DMS53 treated with DMSO at 0.1 percent for 48 hours (cell line): Measurements from ENCODE around the gene DYNC2H1.

Experiments used
- DNase-seq: peaks from one replicate; lab custom pipeline; 2025; ENCODE audit not compliant: unreplicated experiment; lab: John Stamatoyannopoulos, UW

DYNC2H1 gene, protein sequence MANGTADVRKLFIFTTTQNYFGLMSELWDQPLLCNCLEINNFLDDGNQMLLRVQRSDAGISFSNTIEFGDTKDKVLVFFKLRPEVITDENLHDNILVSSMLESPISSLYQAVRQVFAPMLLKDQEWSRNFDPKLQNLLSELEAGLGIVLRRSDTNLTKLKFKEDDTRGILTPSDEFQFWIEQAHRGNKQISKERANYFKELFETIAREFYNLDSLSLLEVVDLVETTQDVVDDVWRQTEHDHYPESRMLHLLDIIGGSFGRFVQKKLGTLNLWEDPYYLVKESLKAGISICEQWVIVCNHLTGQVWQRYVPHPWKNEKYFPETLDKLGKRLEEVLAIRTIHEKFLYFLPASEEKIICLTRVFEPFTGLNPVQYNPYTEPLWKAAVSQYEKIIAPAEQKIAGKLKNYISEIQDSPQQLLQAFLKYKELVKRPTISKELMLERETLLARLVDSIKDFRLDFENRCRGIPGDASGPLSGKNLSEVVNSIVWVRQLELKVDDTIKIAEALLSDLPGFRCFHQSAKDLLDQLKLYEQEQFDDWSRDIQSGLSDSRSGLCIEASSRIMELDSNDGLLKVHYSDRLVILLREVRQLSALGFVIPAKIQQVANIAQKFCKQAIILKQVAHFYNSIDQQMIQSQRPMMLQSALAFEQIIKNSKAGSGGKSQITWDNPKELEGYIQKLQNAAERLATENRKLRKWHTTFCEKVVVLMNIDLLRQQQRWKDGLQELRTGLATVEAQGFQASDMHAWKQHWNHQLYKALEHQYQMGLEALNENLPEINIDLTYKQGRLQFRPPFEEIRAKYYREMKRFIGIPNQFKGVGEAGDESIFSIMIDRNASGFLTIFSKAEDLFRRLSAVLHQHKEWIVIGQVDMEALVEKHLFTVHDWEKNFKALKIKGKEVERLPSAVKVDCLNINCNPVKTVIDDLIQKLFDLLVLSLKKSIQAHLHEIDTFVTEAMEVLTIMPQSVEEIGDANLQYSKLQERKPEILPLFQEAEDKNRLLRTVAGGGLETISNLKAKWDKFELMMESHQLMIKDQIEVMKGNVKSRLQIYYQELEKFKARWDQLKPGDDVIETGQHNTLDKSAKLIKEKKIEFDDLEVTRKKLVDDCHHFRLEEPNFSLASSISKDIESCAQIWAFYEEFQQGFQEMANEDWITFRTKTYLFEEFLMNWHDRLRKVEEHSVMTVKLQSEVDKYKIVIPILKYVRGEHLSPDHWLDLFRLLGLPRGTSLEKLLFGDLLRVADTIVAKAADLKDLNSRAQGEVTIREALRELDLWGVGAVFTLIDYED (N-terminal part only)

GRCh38 chr11:103108933-103109817, at the start of gene DYNC2H1:
DYNC2H1 (plus strand) TSS chr11:103109426; CDS start chr11:103109575, 149 bp downstream.
- DNase-seq = peak; percentile 95

DNA sequence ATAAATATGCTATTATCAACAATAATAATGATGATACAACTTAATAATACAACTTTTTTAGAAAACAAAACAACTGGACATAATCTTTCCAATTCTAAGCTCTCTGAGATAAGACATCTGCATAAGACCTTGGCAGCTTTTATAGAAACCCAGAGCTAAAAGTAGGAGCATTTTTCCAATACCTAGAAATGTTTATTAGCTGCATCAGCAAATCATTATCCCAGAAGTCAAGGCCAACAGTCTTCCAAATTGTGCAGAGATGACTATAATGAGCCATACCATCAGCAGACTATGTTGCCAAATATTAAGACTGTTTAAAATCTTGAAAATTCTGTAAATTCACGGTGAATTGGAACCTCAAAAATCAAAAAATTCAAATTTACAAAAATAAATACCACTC, 47.6 kb upstream of the DYNC2H1 start:
- DNase-seq = no peak

DNA sequence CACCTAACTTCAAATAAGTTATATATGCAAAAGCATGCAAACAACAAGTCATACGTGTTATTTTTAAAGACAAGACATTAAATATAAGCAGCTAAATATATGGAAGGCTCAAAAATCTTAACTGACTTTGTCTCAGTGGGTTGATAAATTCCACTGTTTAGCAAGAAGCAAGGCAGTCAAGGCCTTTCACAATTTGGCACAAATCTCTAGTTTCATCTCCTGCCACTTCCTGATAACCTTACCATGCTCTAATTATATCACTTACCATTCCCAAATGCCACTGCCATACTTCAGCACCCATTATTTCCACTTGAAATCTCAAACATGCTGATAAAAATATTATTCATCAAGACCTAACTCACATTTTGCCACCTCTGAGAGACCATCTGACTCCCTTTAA, 42.1 kb upstream of the DYNC2H1 start:
- DNase-seq = no peak

- no peak for DNase-seq
Measured at GRCh38 chr11:103069367-103069766, 39.9 kb upstream of the DYNC2H1 start.

GRCh38 chr11:103070142-103070541, 39.1 kb upstream of the DYNC2H1 start:
- no peak for DNase-seq

GRCh38 chr11:103071008-103071407, 38.2 kb upstream of the DYNC2H1 start:
- DNase-seq = no peak

DNA sequence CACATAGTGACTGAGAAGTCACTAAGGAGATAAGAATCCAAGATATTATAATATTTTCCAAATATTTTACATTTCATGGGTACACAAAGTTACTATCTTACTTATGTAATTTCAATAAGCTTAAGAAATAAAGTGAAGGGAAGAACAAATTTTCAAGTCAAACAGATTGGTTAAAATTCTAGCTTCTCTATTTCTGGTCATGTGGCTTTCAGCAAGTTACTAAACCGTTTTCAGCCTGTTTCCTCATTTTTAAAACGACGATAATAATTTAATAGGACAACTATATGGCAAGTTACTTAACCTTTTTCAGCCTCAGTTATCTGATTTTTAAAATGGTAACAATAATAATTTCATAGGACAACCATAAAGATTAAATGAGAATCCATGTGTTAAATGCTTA, 32.9 kb upstream of the DYNC2H1 start:
- DNase-seq = no peak

GRCh38 chr11:103077554-103077953, 31.7 kb upstream of the DYNC2H1 start:
- no peak for DNase-seq

GRCh38 chr11:103078710-103079109, 30.5 kb upstream of the DYNC2H1 start:
- no peak for DNase-seq

GRCh38 chr11:103079833-103080232, 29.4 kb upstream of the DYNC2H1 start:
- DNase-seq = no peak

GRCh38 chr11:103085758-103086365, 23.4 kb upstream of the DYNC2H1 start:
- no peak for DNase-seq

- DNase-seq = no peak
Measured at GRCh38 chr11:103086461-103086860, 22.8 kb upstream of the DYNC2H1 start.

DNA sequence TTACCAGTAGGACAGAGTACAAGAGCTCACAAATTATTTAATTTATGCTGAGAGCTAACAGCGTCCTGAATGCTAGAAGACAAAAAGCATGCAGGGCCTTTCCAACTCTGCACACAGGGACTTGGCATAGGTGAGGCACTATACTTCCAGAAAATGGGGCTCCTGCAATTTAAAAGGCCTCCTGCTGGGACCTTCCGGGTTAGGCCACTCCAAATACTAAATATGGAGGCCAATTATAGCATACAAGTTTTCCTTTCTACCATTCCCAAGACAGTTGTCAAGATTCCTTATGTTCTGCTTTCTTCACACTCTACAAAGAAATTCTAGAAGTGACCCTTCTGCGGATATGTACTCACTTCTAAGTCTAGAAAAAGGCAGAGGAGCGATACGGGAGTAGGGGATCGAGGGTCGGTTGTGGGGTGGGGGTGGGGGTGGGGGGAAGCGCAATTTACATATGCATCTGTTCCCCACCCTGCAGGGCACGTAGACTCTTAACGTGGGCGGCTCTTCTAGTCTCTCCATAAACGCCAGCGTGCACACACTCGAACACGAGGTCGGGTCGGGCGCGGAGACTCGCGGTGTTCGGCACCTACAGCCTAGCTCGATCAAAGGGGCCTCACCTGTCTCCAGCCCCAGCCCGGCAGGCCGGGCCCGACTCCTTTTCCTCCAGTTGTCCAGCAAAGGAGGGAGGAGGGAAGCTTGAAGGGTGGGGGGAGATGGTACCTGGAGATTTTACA, 18.0 kb upstream of the DYNC2H1 start:
- DNase-seq = peak; percentile 27

DNA sequence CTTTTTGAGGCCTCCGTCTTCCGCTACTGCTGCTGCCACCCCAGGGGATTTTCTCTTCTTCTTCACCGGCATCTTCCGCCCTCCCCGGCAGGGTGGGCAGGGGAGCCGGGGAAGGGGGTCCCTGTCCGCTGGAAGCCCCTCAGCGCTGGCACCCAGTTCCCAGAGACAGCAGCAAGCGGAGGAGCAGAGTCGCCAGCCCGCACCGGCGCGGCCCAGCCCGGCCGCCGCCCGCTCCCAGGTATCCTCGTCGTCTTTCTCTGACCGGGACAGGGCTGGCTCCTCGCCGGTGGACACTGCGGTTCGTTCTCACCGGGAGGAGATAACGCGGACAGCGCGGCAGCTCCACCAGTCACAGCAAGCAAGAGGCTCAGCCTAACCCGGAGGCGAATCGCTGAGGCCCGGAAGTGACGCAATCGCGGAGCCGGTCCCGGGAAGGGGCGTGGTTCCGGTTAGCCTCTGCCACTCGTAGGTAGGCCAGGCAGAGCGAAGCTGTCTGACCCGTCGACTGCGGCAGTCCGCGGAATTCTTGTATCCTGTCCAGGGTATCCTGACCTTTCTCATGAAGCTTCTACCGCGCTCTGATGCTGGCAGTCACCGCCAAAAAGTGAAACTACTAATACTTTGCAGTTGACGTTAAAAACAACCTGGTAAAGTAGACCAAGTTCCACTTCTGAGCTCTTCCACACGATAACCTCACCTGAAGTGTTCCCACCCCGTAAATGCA, 17.3 kb upstream of the DYNC2H1 start, which contains the start of gene DCUN1D5:
TSS of gene DCUN1D5 (minus strand) at position 360 of the 724 bp plus-strand sequence. CDS start at position 72, 288 bp downstream.
- peak; percentile 98 for DNase-seq

DNA sequence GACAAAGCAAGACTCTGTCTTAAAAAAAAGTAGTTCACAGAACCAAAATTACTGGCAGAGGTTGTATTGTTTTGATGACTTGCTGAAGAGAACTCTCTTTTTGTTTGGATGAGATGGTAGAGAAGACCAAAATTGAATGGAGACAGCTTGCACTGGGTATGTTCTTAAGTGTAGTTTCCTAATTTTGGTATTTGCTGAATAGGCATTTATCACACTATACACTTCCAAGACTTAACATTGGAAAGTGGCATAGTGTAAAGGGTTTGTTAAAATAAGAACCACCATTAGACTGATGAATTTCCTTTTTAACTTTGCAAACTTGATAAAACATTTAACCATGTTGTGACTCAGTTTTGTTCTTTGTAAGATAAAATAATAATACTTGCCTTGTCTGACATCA, 11.9 kb upstream of the DYNC2H1 start:
- DNase-seq = no peak

DNA sequence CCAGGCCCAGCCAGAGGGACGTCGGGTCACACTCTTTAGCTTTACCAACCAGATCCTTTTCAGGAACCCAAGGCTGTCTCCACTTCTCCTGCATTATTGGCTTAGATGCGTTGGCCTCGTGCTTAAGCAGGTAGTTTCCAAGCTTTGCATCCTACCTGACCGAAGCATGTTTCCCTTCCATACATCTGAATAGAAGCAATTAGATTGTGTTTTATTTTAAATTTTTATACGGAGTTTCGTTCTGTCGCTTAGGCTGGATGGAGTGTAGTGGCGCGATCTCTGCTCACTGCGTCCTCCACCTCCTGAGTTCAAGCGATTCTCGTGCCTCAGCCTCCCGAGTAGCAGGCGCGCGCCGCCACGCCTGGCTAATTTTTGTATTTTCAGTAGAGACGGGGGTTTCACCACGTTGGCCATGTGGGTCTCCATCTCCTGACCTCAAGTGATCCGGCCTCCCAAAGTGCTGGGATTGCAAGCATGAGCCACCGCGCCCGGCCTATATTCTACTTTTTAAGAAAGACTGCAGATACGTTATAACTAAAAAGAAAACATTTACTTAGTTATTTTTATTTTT, 677 bp downstream of the DYNC2H1 start:
- peak; percentile 73 for DNase-seq

DNA sequence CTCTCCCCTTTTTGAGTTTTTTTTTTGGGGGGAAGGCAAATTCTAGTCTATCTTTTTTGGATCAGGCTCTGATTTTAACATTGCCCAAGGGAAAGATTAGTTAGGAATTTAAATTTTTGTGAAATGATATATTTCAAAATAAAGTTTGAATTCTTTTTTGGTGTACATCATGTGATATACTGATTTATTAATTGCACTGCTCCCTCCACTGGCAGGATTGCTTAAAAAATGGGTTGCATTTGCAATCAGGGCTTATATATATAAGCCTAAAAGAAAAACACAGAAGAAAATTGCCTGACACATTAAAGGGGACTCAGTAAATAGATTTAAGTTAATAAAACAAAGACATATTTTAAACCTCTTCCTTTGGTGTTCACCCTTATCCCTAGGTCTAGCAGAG, 1.2 kb downstream of the DYNC2H1 start:
- no peak for DNase-seq

DNA sequence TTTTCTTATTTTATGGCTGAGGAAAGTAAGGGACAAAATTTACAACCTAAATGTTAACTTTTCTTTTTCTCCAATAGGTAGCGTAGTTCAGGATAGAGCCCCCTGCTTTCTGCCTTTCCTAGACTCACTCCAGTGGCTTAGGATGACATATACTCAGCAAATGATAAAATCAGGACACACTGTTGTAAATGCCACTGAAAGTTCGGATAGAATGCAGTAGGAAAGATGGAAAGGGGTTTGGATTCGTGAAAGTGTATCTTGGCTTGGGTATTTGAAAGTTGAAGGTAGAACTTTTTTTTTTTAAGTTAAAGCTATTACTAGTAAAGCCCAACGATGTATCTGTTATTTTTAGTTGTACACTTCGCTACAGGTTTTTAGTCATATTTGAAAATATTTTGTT, 2.2 kb downstream of the DYNC2H1 start:
- no peak for DNase-seq
